ENCODE results near the gene EYS. TPM values are rescaled to one million over a fixed set of nuclear protein-coding genes. Genes with fewer than 3 reads are reported as not detected.

Gene EYS
- total and polyA plus RNA-seq, 2 of the 13 experiments (the other 11 are each of a cell fraction or from before 2014, with no cell fraction given) = 0.04 to 0.07 TPM

DNA sequence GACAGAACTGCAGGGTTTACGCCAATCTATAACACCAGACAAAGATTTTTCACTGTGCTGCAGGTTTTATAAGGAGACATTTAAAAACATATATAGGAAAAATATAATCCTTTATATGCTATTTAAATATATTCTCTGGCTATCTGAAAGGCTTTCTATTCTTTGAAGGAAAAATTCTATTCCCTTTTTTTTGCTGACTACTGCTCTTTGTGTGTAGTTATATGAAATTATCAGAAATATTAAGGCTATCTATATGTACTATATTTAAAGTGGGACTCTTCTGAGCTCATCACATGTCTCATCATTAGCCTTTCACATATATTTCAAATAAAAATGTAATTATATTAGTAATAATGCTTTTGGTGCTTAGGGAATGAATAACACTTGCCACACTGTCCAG, 930.7 kb downstream of the EYS start:
- no peak overlapping the region for H3K4me3 ChIP-seq (replicated peaks in 1 of 3; ENCODE audit: insufficient read depth in 1 of 3, low read depth in 2 of 3, low read length in 3 of 3)
- no peak for DNase-seq (ENCODE audit: low spot score)
- H3K27ac ChIP-seq (ENCODE audit: extremely low read length, insufficient read depth, low read length) = no peak overlapping the region
- no peaks in the 10 kb centered on the region for H3K79me2 ChIP-seq (ENCODE audit: insufficient read depth, low read length)
- ATAC-seq = no peak
- no peak for FAIRE-seq
- H3K4me2 ChIP-seq (ENCODE audit: low read depth, low read length) = no peak overlapping the region
- H3K27me3 ChIP-seq (ENCODE audit: control insufficient read depth in 1 of 2, insufficient read depth in 2 of 2, low read length in 2 of 2) = no peaks in the 10 kb centered on the region
- intact Hi-C loops (cut with micrococcal nuclease; ENCODE audit: unreplicated experiment) (no loop called here), in situ Hi-C loops (cut with HindIII; ENCODE audit: extremely low pct_ligation_motif_present, low pct_unique_long_range_greater_than_20kb) (no loop called here)
- TF ChIP-seq MAFK (conservative IDR thresholded peaks at IDR 0.05 in 1 of 2, IDR thresholded peaks at IDR 0.05 in 1 of 2; ENCODE audit: low read length in 2 of 2) (peak; percentile 68 to 87), MAFF (IDR thresholded peaks at IDR 0.05; ENCODE audit: low read depth, low read length) (peak; percentile 71), GZF1 (CRISPR knock-in tag; IDR thresholded peaks at IDR 0.05) (no peak), MTF2 (CRISPR knock-in tag; IDR thresholded peaks at IDR 0.05; ENCODE audit: borderline replicate concordance) (no peak), JUN (CRISPR knock-in tag; IDR thresholded peaks at IDR 0.05) (no peak)
- TF ChIP-seq, protein P1, sequence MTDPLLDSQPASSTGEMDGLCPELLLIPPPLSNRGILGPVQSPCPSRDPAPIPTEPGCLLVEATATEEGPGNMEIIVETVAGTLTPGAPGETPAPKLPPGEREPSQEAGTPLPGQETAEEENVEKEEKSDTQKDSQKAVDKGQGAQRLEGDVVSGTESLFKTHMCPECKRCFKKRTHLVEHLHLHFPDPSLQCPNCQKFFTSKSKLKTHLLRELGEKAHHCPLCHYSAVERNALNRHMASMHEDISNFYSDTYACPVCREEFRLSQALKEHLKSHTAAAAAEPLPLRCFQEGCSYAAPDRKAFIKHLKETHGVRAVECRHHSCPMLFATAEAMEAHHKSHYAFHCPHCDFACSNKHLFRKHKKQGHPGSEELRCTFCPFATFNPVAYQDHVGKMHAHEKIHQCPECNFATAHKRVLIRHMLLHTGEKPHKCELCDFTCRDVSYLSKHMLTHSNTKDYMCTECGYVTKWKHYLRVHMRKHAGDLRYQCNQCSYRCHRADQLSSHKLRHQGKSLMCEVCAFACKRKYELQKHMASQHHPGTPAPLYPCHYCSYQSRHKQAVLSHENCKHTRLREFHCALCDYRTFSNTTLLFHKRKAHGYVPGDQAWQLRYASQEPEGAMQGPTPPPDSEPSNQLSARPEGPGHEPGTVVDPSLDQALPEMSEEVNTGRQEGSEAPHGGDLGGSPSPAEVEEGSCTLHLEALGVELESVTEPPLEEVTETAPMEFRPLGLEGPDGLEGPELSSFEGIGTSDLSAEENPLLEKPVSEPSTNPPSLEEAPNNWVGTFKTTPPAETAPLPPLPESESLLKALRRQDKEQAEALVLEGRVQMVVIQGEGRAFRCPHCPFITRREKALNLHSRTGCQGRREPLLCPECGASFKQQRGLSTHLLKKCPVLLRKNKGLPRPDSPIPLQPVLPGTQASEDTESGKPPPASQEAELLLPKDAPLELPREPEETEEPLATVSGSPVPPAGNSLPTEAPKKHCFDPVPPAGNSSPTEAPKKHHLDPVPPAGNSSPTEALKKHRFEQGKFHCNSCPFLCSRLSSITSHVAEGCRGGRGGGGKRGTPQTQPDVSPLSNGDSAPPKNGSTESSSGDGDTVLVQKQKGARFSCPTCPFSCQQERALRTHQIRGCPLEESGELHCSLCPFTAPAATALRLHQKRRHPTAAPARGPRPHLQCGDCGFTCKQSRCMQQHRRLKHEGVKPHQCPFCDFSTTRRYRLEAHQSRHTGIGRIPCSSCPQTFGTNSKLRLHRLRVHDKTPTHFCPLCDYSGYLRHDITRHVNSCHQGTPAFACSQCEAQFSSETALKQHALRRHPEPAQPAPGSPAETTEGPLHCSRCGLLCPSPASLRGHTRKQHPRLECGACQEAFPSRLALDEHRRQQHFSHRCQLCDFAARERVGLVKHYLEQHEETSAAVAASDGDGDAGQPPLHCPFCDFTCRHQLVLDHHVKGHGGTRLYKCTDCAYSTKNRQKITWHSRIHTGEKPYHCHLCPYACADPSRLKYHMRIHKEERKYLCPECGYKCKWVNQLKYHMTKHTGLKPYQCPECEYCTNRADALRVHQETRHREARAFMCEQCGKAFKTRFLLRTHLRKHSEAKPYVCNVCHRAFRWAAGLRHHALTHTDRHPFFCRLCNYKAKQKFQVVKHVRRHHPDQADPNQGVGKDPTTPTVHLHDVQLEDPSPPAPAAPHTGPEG (CRISPR knock-in tag; IDR thresholded peaks at IDR 0.05) = no peak
- TF ChIP-seq, protein P2, sequence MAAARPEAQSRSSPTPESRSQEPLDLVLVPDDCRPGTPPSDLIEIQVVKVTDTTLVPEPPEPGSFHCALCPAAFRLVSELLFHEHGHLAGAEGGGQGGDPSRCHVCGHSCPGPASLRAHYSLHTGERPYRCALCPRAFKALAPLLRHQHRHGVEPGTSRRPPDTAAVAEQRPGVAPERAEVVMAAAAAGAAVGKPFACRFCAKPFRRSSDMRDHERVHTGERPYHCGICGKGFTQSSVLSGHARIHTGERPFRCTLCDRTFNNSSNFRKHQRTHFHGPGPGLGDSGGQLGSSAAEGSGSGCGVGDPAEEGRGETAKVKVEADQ (CRISPR knock-in tag; IDR thresholded peaks at IDR 0.05; ENCODE audit: borderline replicate concordance) = no peak
- 7% methylated on average over 1 of the region's 1 CpG for WGBS (ENCODE audit: low lambda C conversion rate)
- H3K9ac ChIP-seq (ENCODE audit: insufficient read depth, low read depth, low read length) = no peak overlapping the region
- ChIA-PET CTCF (ENCODE audit: low intra/inter-chr PET ratio, low total read pairs) (no interaction called here), POLR2A (no interaction called here)
- H3K4me1 ChIP-seq (ENCODE audit: insufficient read depth, low read length) = no peaks in the 10 kb centered on the region
- no peaks in the 10 kb centered on the region for H4K20me1 ChIP-seq (ENCODE audit: insufficient read depth, low read length)
- H3K36me3 ChIP-seq (replicated peaks in 1 of 2; ENCODE audit: control insufficient read depth in 1 of 2, insufficient read depth in 2 of 2, low read length in 2 of 2) = no peaks in the 10 kb centered on the region
- BruUV-seq (replicated peaks) = no TSS peak
- no peak overlapping the region for H2AFZ ChIP-seq (ENCODE audit: low read length)
- peaks cover 13% of the 10 kb centered on the region; the same call in 1 of the 2 replicates for H3K9me3 ChIP-seq (ENCODE audit: low read length)

All from HepG2 (cell line).